ENCODE results near the gene ITGAX. TPM values are rescaled to one million over a fixed set of nuclear protein-coding genes. Genes with fewer than 3 reads are reported as not detected.

ITGAX gene
- total and polyA plus RNA-seq, 10 of the 15 experiments (the other 5 are each of a cell fraction or from before 2014, with no cell fraction given) = 1.6 to 37.9 (median 17.9) TPM

DNA sequence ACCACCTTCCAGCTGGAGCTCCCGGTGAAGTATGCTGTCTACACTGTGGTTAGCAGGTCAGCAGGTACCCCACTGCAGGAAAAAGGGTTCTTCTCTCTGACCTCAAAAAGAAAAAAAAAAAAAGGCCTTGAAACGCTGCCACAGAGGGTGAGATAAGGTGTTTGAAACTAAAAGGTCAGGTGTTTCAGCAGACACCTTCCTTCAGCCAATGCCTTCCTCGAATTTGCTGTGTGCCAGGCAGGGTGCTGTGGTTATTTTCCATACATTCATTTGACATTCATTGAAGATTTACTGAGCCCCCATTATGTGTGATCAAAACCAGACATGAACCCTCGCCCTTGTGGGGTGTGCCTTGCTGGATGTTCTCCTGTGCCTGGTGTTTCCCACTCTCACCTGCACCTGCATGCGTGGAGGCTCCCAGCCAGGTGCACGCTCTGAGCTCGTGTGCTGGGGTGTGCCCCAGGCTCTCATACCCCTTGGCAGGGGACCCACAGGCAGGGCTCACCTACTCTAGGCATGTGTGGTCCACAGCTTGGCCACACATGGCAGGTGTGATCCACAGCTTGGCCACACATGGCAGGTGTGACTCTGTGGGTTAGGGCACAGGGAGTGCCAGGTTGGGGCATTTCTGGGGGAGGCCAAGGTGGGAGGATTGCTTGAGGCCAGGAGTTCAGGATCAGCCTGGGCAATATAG lies 22.4 kb downstream of the ITGAX start (continued):
- TF ChIP-seq, protein P1, sequence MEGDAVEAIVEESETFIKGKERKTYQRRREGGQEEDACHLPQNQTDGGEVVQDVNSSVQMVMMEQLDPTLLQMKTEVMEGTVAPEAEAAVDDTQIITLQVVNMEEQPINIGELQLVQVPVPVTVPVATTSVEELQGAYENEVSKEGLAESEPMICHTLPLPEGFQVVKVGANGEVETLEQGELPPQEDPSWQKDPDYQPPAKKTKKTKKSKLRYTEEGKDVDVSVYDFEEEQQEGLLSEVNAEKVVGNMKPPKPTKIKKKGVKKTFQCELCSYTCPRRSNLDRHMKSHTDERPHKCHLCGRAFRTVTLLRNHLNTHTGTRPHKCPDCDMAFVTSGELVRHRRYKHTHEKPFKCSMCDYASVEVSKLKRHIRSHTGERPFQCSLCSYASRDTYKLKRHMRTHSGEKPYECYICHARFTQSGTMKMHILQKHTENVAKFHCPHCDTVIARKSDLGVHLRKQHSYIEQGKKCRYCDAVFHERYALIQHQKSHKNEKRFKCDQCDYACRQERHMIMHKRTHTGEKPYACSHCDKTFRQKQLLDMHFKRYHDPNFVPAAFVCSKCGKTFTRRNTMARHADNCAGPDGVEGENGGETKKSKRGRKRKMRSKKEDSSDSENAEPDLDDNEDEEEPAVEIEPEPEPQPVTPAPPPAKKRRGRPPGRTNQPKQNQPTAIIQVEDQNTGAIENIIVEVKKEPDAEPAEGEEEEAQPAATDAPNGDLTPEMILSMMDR (IDR thresholded peaks at IDR 0.05 in 2 of 3, conservative IDR thresholded peaks at IDR 0.05 in 1 of 3; ENCODE audit: control insufficient read depth in 2 of 3, extremely low read depth in 1 of 3, insufficient read depth in 1 of 3, low read depth in 3 of 3, low read length in 3 of 3) = no peak
- TF ChIP-seq POU2F2 (IDR thresholded peaks at IDR 0.05; ENCODE audit: borderline replicate concordance, low read depth, low read length) (no peak), KDM1A (IDR thresholded peaks at IDR 0.05; ENCODE audit: borderline replicate concordance) (no peak), SMC3 (IDR thresholded peaks at IDR 0.05; ENCODE audit: borderline replicate concordance, low read length) (no peak), NBN (IDR thresholded peaks at IDR 0.05) (no peak), CEBPB (IDR thresholded peaks at IDR 0.05; ENCODE audit: borderline replicate concordance in 1 of 2, low read depth in 2 of 2, low read length in 2 of 2) (no peak), PAX8 (IDR thresholded peaks at IDR 0.05) (no peak)
- TF ChIP-seq, protein P2, sequence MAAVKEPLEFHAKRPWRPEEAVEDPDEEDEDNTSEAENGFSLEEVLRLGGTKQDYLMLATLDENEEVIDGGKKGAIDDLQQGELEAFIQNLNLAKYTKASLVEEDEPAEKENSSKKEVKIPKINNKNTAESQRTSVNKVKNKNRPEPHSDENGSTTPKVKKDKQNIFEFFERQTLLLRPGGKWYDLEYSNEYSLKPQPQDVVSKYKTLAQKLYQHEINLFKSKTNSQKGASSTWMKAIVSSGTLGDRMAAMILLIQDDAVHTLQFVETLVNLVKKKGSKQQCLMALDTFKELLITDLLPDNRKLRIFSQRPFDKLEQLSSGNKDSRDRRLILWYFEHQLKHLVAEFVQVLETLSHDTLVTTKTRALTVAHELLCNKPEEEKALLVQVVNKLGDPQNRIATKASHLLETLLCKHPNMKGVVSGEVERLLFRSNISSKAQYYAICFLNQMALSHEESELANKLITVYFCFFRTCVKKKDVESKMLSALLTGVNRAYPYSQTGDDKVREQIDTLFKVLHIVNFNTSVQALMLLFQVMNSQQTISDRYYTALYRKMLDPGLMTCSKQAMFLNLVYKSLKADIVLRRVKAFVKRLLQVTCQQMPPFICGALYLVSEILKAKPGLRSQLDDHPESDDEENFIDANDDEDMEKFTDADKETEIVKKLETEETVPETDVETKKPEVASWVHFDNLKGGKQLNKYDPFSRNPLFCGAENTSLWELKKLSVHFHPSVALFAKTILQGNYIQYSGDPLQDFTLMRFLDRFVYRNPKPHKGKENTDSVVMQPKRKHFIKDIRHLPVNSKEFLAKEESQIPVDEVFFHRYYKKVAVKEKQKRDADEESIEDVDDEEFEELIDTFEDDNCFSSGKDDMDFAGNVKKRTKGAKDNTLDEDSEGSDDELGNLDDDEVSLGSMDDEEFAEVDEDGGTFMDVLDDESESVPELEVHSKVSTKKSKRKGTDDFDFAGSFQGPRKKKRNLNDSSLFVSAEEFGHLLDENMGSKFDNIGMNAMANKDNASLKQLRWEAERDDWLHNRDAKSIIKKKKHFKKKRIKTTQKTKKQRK (IDR thresholded peaks at IDR 0.05; ENCODE audit: low read depth, low read length) = no peak
- TF ChIP-seq, protein P3, sequence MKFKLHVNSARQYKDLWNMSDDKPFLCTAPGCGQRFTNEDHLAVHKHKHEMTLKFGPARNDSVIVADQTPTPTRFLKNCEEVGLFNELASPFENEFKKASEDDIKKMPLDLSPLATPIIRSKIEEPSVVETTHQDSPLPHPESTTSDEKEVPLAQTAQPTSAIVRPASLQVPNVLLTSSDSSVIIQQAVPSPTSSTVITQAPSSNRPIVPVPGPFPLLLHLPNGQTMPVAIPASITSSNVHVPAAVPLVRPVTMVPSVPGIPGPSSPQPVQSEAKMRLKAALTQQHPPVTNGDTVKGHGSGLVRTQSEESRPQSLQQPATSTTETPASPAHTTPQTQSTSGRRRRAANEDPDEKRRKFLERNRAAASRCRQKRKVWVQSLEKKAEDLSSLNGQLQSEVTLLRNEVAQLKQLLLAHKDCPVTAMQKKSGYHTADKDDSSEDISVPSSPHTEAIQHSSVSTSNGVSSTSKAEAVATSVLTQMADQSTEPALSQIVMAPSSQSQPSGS (IDR thresholded peaks at IDR 0.05; ENCODE audit: low read length) = no peak

Measured in GM12878 (cell line).